H9 (cell line): ENCODE data around the gene ARFGEF3. TPM values are rescaled to one million over a fixed set of nuclear protein-coding genes. Genes with fewer than 3 reads are reported as not detected.

ENCODE experiments used
- DNase-seq: peaks from one replicate; pipeline ENCODE4 v3.0.0-alpha.2; 2017
- H2AFZ ChIP-seq: one replicate; pipeline ENCODE4 v1.6.1; 2013; ENCODE audit warnings: mild to moderate bottlenecking, low read length, control low read depth, moderate library complexity
- H2AK5ac ChIP-seq: 2 replicates; pipeline ENCODE4 v1.6.1; 2013; ENCODE audit warnings: low read length, control low read depth, mixed read lengths; ENCODE audit not compliant: insufficient read length
- H2BK120ac ChIP-seq: one replicate; pipeline ENCODE4 v1.6.1; 2013; ENCODE audit warnings: low read depth, mild to moderate bottlenecking, low read length, control low read depth, inconsistent platforms; ENCODE audit not compliant: poor library complexity, severe bottlenecking
- H2BK12ac ChIP-seq: 2 replicates; pipeline ENCODE4 v1.6.1; 2013; ENCODE audit warnings: low read length, control low read depth, mixed read lengths, low read depth; ENCODE audit not compliant: insufficient read length
- H2BK15ac ChIP-seq: 2 replicates; pipeline ENCODE4 v1.6.1; 2013; ENCODE audit warnings: low read depth, low read length, control low read depth
- H2BK20ac ChIP-seq: one replicate; pipeline ENCODE4 v1.6.1; 2013; ENCODE audit warnings: low read depth, mild to moderate bottlenecking, low read length, control low read depth, inconsistent platforms; ENCODE audit not compliant: poor library complexity, severe bottlenecking
- H2BK5ac ChIP-seq: 2 replicates; pipeline ENCODE4 v1.6.1; 2013; ENCODE audit warnings: low read length, control low read depth, mixed read lengths; ENCODE audit not compliant: insufficient read length
- H3K14ac ChIP-seq: 2 replicates; pipeline ENCODE4 v1.6.1; 2013; ENCODE audit warnings: low read length, control low read depth; ENCODE audit not compliant: insufficient read depth
- H3K18ac ChIP-seq: 2 replicates; pipeline ENCODE4 v1.6.1; 2013; ENCODE audit warnings: low read depth, mild to moderate bottlenecking, mixed read lengths, low read length, control low read depth; ENCODE audit not compliant: insufficient read length
- H3K23ac ChIP-seq: 2 replicates; pipeline ENCODE4 v1.6.1; 2013; ENCODE audit warnings: low read length, control low read depth, mixed read lengths, low read depth; ENCODE audit not compliant: insufficient read length
- H3K23me2 ChIP-seq: 2 replicates; pipeline ENCODE4 v1.6.1; 2013; ENCODE audit warnings: low read depth, mild to moderate bottlenecking, mixed read lengths, low read length, control low read depth; ENCODE audit not compliant: insufficient read length, poor library complexity, severe bottlenecking
- H3K27ac ChIP-seq: 2 replicates; pipeline ENCODE4 v1.5.1; 2013; ENCODE audit warnings: low read length, control low read depth, mixed read lengths, low read depth; ENCODE audit not compliant: insufficient read length
- H3K27me3 ChIP-seq: 2 replicates; pipeline ENCODE4 v1.6.1; 2013; ENCODE audit warnings: low read length, control low read depth, inconsistent platforms; ENCODE audit not compliant: insufficient read depth
- H3K4ac ChIP-seq: 2 replicates; pipeline ENCODE4 v1.6.1; 2013; ENCODE audit warnings: low read depth, mild to moderate bottlenecking, control low read depth, inconsistent platforms, low read length, moderate library complexity
- H3K4me1 ChIP-seq: 2 replicates; pipeline ENCODE4 v1.6.1; 2013; ENCODE audit warnings: low read length, control low read depth, inconsistent platforms; ENCODE audit not compliant: insufficient read depth
- H3K4me2 ChIP-seq: 2 replicates; pipeline ENCODE4 v1.6.1; 2013; ENCODE audit warnings: low read length, control low read depth, mixed read lengths; ENCODE audit not compliant: insufficient read length, insufficient read depth
- H3K56ac ChIP-seq: 2 replicates; pipeline ENCODE4 v1.6.1; 2013; ENCODE audit warnings: low read depth, mild to moderate bottlenecking, mixed read lengths, low read length, control low read depth; ENCODE audit not compliant: insufficient read length
- H3K79me1 ChIP-seq: 2 replicates; pipeline ENCODE4 v1.6.1; 2013; ENCODE audit warnings: low read depth, mild to moderate bottlenecking, moderate library complexity, low read length, control low read depth, inconsistent platforms; ENCODE audit not compliant: insufficient read depth, poor library complexity, severe bottlenecking
- H3K79me2 ChIP-seq: 2 replicates; pipeline ENCODE4 v1.6.1; 2013; ENCODE audit warnings: low read length, control low read depth, inconsistent platforms; ENCODE audit not compliant: insufficient read depth
- H3K9ac ChIP-seq: 2 replicates; pipeline ENCODE4 v1.6.1; 2013; ENCODE audit warnings: low read length, control low read depth, mixed read lengths; ENCODE audit not compliant: insufficient read length; ENCODE audit errors: extremely low read depth
- H3K9me3 ChIP-seq: one replicate; pipeline ENCODE4 v1.6.1; 2013; ENCODE audit warnings: low read depth, low read length, inconsistent platforms; ENCODE audit not compliant: control insufficient read depth
- H3T11ph ChIP-seq: one replicate; pipeline ENCODE4 v1.6.1; 2013; ENCODE audit warnings: mild to moderate bottlenecking, low read length, control low read depth, inconsistent platforms
- H4K20me1 ChIP-seq: one replicate; pipeline ENCODE4 v1.6.1; 2013; ENCODE audit not compliant: control insufficient read depth, insufficient read length, insufficient read depth
- H4K5ac ChIP-seq: 2 replicates; pipeline ENCODE4 v1.6.1; 2013; ENCODE audit warnings: low read depth, mild to moderate bottlenecking, mixed read lengths, low read length, control low read depth; ENCODE audit not compliant: insufficient read length
- H4K8ac ChIP-seq: replicated peaks from 2 replicates; pipeline ENCODE4 v1.6.1; 2013; ENCODE audit warnings: low read length, control low read depth, mixed read lengths, low read depth; ENCODE audit not compliant: insufficient read length
- H4K91ac ChIP-seq: 2 replicates; pipeline ENCODE4 v1.6.1; 2013; ENCODE audit warnings: low read depth, mild to moderate bottlenecking, moderate library complexity, mixed read lengths, low read length, control low read depth; ENCODE audit not compliant: insufficient read length
- H3K27ac Mint-ChIP-seq, 3 experiments: 2 replicates in 2 of 3; 3 replicates in 1 of 3; pipeline ENCODE4 v1.8.0; 2020 to 2021; ENCODE audit warnings: mixed read lengths in 3 of 3, mild to moderate bottlenecking in 1 of 3, moderate library complexity in 1 of 3
- H3K27me3 Mint-ChIP-seq: 2 replicates; pipeline ENCODE4 v1.8.0; 2021; ENCODE audit warnings: low read depth, mild to moderate bottlenecking, moderate library complexity, mixed read lengths
- H3K36me3 Mint-ChIP-seq, 3 experiments: 2 replicates in 2 of 3; 3 replicates in 1 of 3; pipeline ENCODE4 v1.8.0; 2020 to 2021; ENCODE audit warnings: low read depth in 3 of 3, mixed read lengths in 3 of 3; ENCODE audit not compliant: insufficient read depth in 1 of 3
- H3K4me1 Mint-ChIP-seq, 2 experiments: 2 replicates each; pipeline ENCODE4 v1.8.0; 2020; ENCODE audit warnings: mixed read lengths in 2 of 2
- H3K4me3 Mint-ChIP-seq, 2 experiments: 2 replicates in 1 of 2; 3 replicates in 1 of 2; pipeline ENCODE4 v1.8.0; 2020 to 2021; ENCODE audit warnings: mild to moderate bottlenecking in 2 of 2, mixed read lengths in 2 of 2, moderate library complexity in 1 of 2
- H3K9me3 Mint-ChIP-seq, 2 experiments: 2 replicates in 1 of 2; 3 replicates in 1 of 2; pipeline ENCODE4 v1.8.0; 2020; ENCODE audit warnings: mild to moderate bottlenecking in 2 of 2, mixed read lengths in 2 of 2, moderate library complexity in 1 of 2
- CTCF ChIP-seq: fragments of 200-600 bp; sonication (generic); conservative IDR thresholded peaks from 3 replicates; pipeline ENCODE4 v1.8.0; 2021; ENCODE audit warnings: antibody characterized with exemption, mild to moderate bottlenecking
- WGBS: extraction: QIAGEN DNeasy Blood & Tissue Kit; methylation state at CpG from one replicate; pipeline ENCODE4 v1.1.7; 2013; ENCODE audit warnings: missing lambda C conversion rate, low lambda C conversion rate, mixed read lengths; ENCODE audit not compliant: insufficient read length; ENCODE audit errors: extremely low coverage; 5-methylcytosine and 5-hydroxymethylcytosine counted together
- total RNA-seq: library from RNA; stranded (reverse); gene quantifications from 2 replicates; pipeline ENCODE4 v1.2.1, GENCODE V29; 2021

ARFGEF3 gene
- total RNA-seq, 1 experiment from 2014 or later = 13.7 TPM

GRCh38 chr6:138257638-138258040, 95.9 kb downstream of the ARFGEF3 start:
- Histone ChIP-seq H4K8ac (no peak overlapping the region), H3K4ac (no peak overlapping the region), H3K79me1 (no peaks in the 10 kb centered on the region), H3K9me3 (no peaks in the 10 kb centered on the region), H2BK20ac (no peak overlapping the region), H2BK120ac (no peak overlapping the region), H2BK12ac (no peak overlapping the region), H2BK15ac (no peak overlapping the region), H4K5ac (no peak overlapping the region), H2AK5ac (no peak overlapping the region), H2AFZ (no peak overlapping the region), H3K4me2 (no peak overlapping the region), H3K18ac (no peak overlapping the region), H3K27me3 (no peaks in the 10 kb centered on the region), H2BK5ac (no peak overlapping the region), H3K56ac (no peak overlapping the region), H3K79me2 (no peaks in the 10 kb centered on the region), H4K20me1 (no peaks in the 10 kb centered on the region), H3K23ac (no peak overlapping the region), H3K9ac (no peak overlapping the region), H3K23me2 (no peaks in the 10 kb centered on the region), H3K4me1 (no peaks in the 10 kb centered on the region), H3K14ac (no peak overlapping the region), H4K91ac (no peak overlapping the region), H3T11ph (no peak overlapping the region), H3K27ac (no peak overlapping the region)
- Mint-ChIP-seq H3K36me3 (peaks cover 2 to 24% (median 22%) of the 10 kb centered on the region in 3 experiments; a peak in 6 of 7 replicates), H3K27ac (no peak overlapping the region), H3K9me3 (no peaks in the 10 kb centered on the region), H3K4me1 (no peaks in the 10 kb centered on the region), H3K4me3 (no peak overlapping the region), H3K27me3 (no peaks in the 10 kb centered on the region)
- TF ChIP-seq CTCF = no peak
- no peak for DNase-seq
- no CpG with 5 or more reads among the region's 1 CpG for WGBS
